Brain pericyte (primary cell): ENCODE measurements around the gene COL5A3.
"Not testable (repeated sequence)": the region's sequence is repeated elsewhere in the genome, so short reads cannot be mapped to it uniquely, and the experiment has no call there.

ENCODE experiments used
- DNase-seq: peaks from one replicate; pipeline ENCODE4 v3.0.0-alpha.2; 2012; ENCODE audit warnings: low read depth, low spot score

Gene COL5A3

DNA sequence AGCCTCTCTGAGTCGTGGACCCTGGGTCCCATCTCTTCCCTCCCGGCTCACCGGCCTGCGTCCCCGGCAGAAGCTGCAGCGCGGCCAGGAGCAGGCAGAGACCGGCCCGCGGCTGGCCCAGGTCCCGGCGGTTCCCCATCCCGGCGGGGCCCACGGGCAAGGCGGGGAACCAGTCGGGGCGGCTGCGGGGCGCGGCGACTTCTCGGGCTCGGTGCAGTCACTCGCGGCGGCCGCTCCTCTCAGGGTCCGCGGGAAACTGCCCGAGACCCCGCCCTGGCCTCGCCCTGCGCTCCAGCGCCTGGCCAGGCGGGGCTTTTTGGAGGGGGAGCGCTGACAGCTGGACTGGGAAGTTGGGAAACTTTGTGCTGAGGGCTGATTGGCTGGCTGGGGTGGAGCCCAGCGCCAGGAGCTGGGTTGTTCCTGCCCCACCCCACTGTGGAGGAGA lies at the start of gene COL5A3:
Gene COL5A3, minus strand, starts transcription at position 258 of the 445 bp plus-strand sequence. Its CDS starts 119 bp downstream, at position 139.
- no peak for DNase-seq

DNA sequence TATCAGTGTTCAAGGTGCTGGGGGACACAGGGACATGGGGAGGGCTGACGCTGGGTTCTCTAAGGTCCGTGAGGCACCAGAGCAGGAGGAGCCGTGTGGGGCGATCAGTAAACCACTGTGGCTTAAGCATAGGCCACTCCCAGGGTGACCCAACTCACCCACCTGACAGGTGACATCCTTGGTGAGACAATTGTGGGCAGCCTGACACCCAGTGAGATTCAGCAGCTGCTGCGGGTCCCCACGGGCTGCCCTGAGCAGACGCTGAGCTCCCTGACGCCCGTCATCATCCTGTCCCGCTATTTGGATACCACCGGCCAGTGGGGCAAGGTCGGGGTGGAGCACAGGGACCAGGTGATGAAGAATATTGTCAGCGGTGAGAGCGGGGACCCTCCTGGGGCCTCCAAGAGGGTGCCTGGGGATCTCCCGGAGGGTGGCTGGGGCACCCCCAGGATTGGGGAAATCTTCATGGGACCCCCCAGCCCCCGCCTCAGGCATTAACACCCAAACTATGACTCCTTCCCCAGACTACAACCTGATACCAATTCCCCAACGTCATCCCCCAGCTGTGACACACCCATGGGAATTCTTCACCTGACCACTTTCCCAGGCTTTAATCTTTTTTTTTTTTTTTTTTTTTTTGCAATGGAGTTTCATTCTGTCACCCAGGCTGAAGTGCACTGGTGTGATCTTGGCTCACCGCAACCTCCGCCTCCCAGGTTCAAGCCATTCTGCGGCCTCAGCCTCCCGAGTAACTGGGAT lies 42.5 kb upstream of the COL5A3 start:
- DNase-seq = no peak

DNA sequence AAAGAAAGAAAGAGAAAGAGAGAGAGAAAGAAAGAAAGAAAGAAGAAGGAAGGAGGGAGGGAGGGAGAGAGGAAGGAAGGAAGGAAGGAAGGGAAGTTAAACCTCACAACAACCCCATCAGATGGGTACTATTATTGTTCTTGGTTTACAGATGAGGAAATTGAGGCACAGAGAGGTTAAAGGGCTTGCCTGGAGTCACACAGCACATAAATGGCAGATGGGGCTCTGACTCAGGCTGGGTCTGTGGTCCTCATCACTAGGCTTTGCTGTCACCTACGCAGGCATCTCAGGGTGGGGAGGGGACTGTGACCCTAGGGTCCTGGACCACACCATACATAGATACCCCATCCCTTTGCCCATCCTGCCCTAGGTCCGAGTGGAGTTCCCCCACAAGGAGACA lies 39.3 kb upstream of the COL5A3 start:
- no peak for DNase-seq

- DNase-seq = no peak
Measured at GRCh38 chr19:10045371-10045770, 35.1 kb upstream of the COL5A3 start.

GRCh38 chr19:10044390-10044789 lies 34.1 kb upstream of the COL5A3 start:
- DNase-seq = no peak

DNA sequence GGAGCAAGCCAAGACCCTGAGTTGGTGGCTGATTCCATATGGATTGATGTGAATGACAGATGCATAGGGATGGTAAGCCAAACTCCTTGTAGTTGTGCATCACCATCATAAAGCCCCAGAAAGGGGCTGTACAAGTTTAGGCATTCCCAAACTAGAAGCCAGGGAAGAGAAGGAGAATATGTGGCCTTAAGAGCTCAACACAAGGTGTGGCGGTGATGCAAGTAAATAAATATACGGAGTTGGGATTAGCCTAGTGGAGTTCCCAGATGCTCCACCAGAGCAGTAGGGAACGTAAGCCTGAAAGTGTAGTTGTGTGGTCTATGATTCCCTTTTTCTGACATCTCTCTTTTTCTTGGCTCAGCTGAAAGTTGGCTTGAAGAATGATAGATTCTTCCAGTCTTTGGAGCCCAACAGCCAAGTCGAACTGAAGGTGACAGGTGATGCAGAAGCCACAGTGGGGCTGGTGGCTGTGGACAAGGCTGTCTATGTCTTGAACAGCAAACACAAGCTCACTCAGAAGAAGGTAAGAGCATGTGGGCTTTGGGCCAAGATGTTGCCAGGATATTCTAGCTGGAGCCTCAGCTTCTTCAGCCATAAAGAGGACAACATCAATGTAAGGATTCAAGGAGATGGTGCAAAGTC lies 33.1 kb upstream of the COL5A3 start:
- peak; percentile 31 for DNase-seq

GRCh38 chr19:10037809-10038208 lies 27.5 kb upstream of the COL5A3 start:
- no peak for DNase-seq

- no peak for DNase-seq
Measured at GRCh38 chr19:10037367-10037766, 27.1 kb upstream of the COL5A3 start.

DNA sequence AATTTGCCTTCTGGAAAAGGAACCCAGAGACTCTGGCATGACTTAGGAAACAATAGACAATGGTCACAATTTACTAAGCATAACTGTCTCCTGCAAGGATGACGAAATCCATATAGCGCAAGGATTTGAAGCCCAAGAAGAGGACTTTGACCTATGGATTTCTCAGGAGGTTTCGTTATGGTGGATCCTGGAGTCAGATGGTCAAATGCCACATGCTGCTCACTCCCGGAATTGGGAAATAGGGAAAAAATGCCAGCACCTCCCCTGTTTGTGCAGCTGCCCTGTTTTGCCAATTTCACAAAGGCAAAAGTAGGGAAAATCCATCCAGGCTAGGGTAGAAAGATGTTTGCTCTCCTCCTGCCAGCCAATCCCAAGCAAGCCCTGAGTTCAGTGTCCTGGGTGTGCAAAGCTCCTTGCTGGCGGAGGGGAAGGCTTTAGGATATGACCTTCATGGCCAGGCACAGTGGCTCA lies 26.3 kb upstream of the COL5A3 start:
- DNase-seq = no peak

GRCh38 chr19:10033614-10034013 lies 23.3 kb upstream of the COL5A3 start:
- no peak for DNase-seq

DNA sequence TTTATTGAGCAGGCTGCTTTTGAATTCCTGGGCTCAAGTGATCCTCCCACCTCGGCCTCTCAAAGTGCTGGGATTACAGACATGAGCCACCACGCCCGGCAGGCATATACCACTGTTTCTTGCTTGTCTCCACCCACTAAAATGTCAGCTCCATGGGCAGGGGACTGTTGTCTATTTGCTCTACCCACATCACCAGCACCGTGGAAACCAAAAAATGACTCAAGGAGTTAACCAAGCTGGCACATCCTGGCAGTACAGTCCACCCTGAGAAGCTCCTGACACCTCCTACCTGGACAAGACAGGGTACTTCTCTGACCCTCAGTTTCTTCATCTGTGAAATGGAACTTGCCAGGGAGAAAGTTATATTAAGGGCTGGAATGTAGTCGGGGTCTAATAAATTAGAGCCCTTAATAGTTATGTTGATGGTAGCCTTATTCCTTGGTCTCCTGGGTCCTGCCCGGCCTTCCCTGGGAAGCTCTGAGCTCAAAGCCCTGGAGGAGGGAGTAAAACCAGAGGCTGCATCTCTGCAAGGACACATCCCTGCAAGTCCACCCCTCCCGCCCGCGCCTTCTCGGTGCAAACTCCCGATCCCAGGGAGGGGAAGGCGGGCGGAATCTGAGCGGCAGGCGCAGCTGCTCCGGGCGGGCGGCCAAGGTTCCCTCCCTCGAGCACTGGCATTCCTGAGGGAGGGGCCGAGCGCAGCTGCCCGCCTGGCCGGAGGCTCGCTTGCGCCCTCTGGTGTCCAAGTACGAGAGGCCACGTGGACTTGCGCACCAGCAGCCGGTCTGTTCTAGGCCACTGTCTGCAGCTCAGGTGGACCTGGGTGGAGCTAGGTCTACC lies 17.1 kb upstream of the COL5A3 start:
- peak; percentile 90 for DNase-seq

- no peak for DNase-seq
Measured at GRCh38 chr19:10026744-10027143, 16.4 kb upstream of the COL5A3 start.

GRCh38 chr19:10023096-10023495 lies 12.8 kb upstream of the COL5A3 start:
- not testable (repeated sequence) for DNase-seq

DNA sequence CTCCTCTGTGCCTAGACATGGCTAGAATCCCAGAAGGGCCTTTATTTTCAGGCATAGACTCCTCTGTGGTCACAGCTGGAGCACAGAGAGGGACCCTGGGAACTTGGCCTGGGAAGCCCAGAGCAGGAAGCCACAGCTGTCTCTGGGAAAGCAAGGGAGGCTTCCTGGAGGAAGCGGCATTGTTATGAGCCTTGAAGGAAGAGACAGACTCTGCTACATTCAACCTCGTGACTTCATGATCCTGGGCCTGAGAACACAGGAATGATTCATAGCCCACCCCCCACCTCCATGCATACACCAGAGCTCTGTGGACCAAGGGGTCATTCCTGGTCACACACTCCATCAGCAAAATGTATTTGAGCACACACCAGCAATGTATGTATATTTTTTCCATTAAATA lies 11.6 kb upstream of the COL5A3 start:
- DNase-seq = no peak

- no peak for DNase-seq
Measured at GRCh38 chr19:10021446-10021845, 11.1 kb upstream of the COL5A3 start.

DNA sequence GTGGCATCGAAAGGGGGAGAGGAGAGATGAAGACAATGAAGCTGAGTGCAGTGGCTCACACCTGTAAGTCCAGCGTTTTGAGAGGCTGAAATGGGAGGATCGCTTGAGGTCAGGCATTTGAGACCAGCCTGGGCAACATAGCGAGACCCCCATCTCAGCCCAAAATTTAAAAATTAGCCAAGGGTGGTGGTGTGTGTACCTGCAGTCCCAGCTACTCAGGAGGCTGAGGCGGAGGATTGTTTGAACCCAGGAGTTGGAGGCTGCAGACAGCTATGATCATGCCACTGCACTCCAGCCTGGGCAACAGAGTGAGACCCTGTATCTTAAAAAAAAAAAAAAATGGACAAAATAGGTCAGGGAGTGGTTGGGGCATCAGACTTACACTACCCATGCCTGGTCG lies 10.5 kb upstream of the COL5A3 start:
- no peak for DNase-seq

- DNase-seq = no peak
Measured at GRCh38 chr19:10019246-10019645, 8.9 kb upstream of the COL5A3 start.

DNA sequence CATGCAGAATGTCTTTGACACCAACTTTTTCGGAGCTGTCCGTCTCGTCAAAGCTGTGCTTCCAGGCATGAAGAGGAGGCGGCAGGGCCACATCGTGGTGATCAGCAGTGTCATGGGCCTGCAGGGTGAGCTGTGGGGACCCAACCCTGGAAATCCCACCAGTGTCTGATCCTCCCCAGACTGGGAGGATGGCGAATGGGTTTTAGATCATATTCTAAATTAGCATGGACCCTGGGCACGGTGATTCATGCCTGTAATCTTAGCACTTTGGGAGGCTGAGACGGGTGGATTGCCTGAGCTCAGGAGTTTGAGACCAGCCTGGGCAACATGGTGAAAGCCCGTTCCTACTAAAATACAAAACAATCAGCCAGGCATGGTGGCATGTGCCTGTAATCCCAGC lies 8.5 kb upstream of the COL5A3 start:
- no peak for DNase-seq

DNA sequence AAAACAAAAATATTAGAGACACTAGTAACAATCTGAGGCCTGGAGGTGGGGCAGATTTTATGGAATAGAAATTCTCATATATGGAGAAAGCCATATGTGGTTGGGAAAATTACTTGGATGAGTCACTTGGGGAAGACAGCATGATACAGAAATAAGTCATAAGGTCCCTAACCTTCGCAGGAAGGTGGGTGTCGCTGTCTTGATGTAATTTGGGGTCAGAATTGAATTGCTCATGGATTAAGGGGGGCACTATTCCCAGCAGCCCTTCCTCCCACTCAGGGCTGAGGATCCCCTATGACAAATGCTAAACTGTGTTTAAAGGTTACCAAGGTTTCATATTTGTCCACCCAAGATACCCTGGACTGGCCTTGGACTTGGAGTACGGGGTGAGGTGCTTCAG lies 8.0 kb upstream of the COL5A3 start:
- no peak for DNase-seq

GRCh38 chr19:10013834-10014618 lies 3.7 kb upstream of the COL5A3 start:
- no peak for DNase-seq

- DNase-seq = no peak
Measured at GRCh38 chr19:10013316-10013715, 3.0 kb upstream of the COL5A3 start, which contains the start of gene RDH8. TSS of gene RDH8 (plus strand) at chr19:10013483. CDS start at chr19:10013498, 15 bp downstream.
